Thyroid gland (tissue), 4 donors: ENCODE data around the gene FLOT2. TPM values are rescaled to one million over a fixed set of nuclear protein-coding genes. Genes with fewer than 3 reads are reported as not detected.

Experiments
- DNase-seq, 2 donors: peaks; one replicate each; pipeline ENCODE4 v3.0.0-alpha.2; 2019
- H3K27ac ChIP-seq, 3 donors: fragments of 200-600 bp; sonication (generic); 1 replicate in 2 of 3; 2 replicates in 1 of 3; pipeline ENCODE4 v1.5.1; 2016 to 2019; ENCODE audit warnings: mild to moderate bottlenecking in 1 of 3, moderate library complexity in 1 of 3
- H3K27me3 ChIP-seq: fragments of 200-600 bp; sonication (generic); one replicate; pipeline ENCODE4 v1.5.1; 2019
- H3K36me3 ChIP-seq, 2 donors: fragments of 200-600 bp; sonication (generic); one replicate each; pipeline ENCODE4 v1.5.1; 2016 to 2019
- H3K4me1 ChIP-seq, 2 donors: fragments of 200-600 bp; sonication (generic); one replicate each; pipeline ENCODE4 v1.5.1; 2017 to 2019
- H3K4me3 ChIP-seq, 3 donors: fragments of 200-600 bp; sonication (generic); replicated peaks in 1 of 3; 1 replicate in 2 of 3; 2 replicates in 1 of 3; pipeline ENCODE4 v1.5.1; 2016; ENCODE audit warnings: mild to moderate bottlenecking in 1 of 3
- H3K9me3 ChIP-seq: fragments of 200-600 bp; sonication (generic); one replicate; pipeline ENCODE4 v1.5.1; 2017
- POLR2A ChIP-seq, 2 donors: fragments of 450-650 bp; IDR thresholded peaks; one replicate each; pipeline ENCODE4 v1.6.1; 2017; ENCODE audit warnings: antibody characterized with exemption in 2 of 2, mild to moderate bottlenecking in 2 of 2, moderate library complexity in 1 of 2
- WGBS, 2 donors: methylation state at CpG; one replicate each; pipeline ENCODE4 v1.1.5; 2017; 5-methylcytosine and 5-hydroxymethylcytosine counted together
- intact Hi-C: fragments of 100-400 bp; cut with DNase I; formaldehyde crosslinking; loops from one replicate; pipeline ENCODE4 v1.15.1; 2023
- total RNA-seq, 4 donors: library from RNA; depleted of rRNA; stranded (reverse); fragments of >200 nt; gene quantifications; one replicate each; pipeline ENCODE4 v1.2.3, GENCODE V29; 2016
- TF ChIP-seq, protein P1 (sequence below), 6 experiments: fragments of 200-600 bp in 3 of 6; fragments of 450-650 bp in 3 of 6; sonication (generic) in 3 of 6; IDR thresholded peaks; one replicate each; pipeline ENCODE4 v1.5.1; 2016 to 2019; ENCODE audit warnings: antibody characterized with exemption in 6 of 6, mild to moderate bottlenecking in 2 of 6, inconsistent platforms in 1 of 6, moderate library complexity in 1 of 6

FLOT2 gene
- total RNA-seq, 4 donors from 2014 or later: 55.0 to 75.0 (median 62.7) TPM

DNA sequence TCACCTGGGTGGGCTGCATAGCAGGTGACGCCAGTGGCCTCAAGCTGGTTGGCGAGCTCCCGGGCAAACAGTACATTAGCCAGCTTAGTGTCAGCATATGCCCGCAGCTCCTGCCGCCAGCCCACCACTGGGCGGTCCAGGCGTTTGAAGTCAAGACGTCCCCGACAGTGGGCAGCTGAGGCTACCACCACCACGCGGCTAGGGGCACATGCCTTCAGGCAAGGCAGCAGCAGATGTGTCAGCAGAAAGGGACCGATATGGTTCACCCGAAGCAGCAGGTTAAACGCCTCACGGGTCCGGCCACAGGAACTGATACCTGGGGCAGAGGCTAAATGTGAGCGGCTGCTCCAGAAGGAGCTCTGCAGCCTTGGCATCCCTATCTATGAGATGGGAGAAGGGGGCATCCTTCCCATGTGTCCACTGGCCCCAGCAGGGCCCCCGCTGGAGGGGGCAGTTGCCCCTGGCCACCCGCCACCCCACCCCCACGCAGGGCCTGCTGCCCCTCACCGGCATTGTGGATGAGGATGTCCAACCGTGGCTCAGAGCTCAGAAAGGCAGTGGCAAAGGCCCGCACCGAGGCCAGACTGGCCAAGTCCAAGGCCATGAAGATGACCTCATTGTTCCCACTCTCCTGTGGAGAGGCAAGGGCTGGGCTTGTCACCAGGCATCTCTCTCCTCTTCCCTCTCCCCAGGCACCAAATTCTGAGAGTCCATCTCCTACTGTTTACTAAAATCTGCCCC lies 3.6 kb upstream of the FLOT2 start:
- Histone ChIP-seq H3K4me3 (no peak overlapping the region), H3K4me1 (peaks cover 11 to 33% of the 10 kb centered on the region in 2 donors), H3K9me3 (no peaks in the 10 kb centered on the region), H3K36me3 (peaks cover under 1 to 6% of the 10 kb centered on the region in 2 donors), H3K27me3 (no peaks in the 10 kb centered on the region), H3K27ac (no peak overlapping the region)
- 96 to 98% methylated on average over 11 to 17 of the region's 24 CpGs for WGBS, 2 donors
- no peak for DNase-seq
- intact Hi-C loops: no loop called here
- TF ChIP-seq, protein P1, sequence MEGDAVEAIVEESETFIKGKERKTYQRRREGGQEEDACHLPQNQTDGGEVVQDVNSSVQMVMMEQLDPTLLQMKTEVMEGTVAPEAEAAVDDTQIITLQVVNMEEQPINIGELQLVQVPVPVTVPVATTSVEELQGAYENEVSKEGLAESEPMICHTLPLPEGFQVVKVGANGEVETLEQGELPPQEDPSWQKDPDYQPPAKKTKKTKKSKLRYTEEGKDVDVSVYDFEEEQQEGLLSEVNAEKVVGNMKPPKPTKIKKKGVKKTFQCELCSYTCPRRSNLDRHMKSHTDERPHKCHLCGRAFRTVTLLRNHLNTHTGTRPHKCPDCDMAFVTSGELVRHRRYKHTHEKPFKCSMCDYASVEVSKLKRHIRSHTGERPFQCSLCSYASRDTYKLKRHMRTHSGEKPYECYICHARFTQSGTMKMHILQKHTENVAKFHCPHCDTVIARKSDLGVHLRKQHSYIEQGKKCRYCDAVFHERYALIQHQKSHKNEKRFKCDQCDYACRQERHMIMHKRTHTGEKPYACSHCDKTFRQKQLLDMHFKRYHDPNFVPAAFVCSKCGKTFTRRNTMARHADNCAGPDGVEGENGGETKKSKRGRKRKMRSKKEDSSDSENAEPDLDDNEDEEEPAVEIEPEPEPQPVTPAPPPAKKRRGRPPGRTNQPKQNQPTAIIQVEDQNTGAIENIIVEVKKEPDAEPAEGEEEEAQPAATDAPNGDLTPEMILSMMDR (IDR thresholded peaks at IDR 0.05): no peak
- no peak for TF ChIP-seq POLR2A (IDR thresholded peaks at IDR 0.05)

DNA sequence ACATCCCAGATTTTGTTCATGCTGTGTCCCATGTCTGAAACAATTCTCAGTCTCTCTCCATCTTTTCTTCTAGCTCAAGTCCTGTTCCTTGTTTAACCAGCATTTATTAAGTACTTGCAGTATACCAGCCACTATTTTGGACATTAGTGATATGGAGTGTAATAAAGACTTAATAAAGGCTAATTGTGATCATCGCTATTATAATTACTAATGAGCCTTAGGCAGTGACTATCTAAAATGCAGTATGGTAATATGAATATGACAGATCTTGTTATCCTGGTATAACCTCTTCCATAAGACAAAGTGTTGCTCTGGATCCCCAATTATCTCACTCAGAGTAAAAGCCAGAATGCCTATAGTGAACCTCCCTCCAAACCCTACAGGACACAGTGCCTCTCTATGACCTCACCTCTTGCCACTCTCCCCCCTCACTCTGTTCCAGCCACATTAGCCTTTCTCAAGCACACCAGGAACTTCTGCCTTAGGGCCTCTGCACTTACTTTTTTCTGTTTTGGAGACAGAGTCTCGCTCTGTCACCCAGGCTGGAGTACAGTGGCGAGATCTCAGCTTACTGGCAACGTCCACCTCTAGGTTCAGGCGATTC lies 1.8 kb upstream of the FLOT2 start:
- Histone ChIP-seq H3K4me3 (no peak overlapping the region), H3K9me3 (no peaks in the 10 kb centered on the region), H3K27me3 (no peaks in the 10 kb centered on the region), H3K4me1 (peaks cover 11 to 38% of the 10 kb centered on the region in 2 donors), H3K36me3 (no peaks in the 10 kb centered on the region), H3K27ac (no peak overlapping the region)
- WGBS, 2 donors: 98 to 99% methylated on average over 5 of the region's 5 CpGs
- TF ChIP-seq, protein P1 (IDR thresholded peaks at IDR 0.05): no peak
- TF ChIP-seq POLR2A (IDR thresholded peaks at IDR 0.05): no peak
- intact Hi-C loops: no loop called here
- DNase-seq: no peak

DNA sequence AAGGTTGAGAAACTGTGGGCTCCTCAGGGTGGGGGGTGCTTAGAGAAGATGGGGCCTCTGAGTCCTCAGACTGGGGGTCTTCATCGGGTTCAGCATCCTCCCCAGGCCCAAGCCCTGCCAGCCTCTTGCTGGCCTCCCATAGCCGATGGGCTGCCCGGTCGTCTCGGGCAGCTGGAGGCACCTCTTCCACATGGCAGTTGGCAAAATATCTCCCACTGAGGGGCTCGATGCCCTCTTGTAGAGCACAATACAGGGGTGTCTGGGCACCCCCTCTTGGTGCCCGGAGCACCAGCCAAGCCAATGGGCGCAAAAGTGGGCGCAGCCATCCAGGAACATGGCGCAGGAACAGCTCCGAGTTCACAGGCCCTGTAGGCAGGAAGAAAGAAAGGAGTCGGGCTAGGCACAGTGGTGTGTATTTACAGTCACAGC lies 1.0 kb upstream of the FLOT2 start:
- H3K9me3 ChIP-seq: no peaks in the 10 kb centered on the region
- no peak for TF ChIP-seq POLR2A (IDR thresholded peaks at IDR 0.05)
- TF ChIP-seq, protein P1 (IDR thresholded peaks at IDR 0.05): no peak
- no peak overlapping the region for H3K4me3 ChIP-seq
- intact Hi-C loops: no loop called here
- DNase-seq: no peak
- H3K27ac ChIP-seq: peak overlapping the region in 1 of 3 donors; percentile 80
- H3K36me3 ChIP-seq: no peaks in the 10 kb centered on the region
- WGBS, 2 donors: 88 to 90% methylated on average over 12 of the region's 12 CpGs
- H3K27me3 ChIP-seq: no peaks in the 10 kb centered on the region
- H3K4me1 ChIP-seq: peaks cover 11 to 41% of the 10 kb centered on the region in 2 donors

DNA sequence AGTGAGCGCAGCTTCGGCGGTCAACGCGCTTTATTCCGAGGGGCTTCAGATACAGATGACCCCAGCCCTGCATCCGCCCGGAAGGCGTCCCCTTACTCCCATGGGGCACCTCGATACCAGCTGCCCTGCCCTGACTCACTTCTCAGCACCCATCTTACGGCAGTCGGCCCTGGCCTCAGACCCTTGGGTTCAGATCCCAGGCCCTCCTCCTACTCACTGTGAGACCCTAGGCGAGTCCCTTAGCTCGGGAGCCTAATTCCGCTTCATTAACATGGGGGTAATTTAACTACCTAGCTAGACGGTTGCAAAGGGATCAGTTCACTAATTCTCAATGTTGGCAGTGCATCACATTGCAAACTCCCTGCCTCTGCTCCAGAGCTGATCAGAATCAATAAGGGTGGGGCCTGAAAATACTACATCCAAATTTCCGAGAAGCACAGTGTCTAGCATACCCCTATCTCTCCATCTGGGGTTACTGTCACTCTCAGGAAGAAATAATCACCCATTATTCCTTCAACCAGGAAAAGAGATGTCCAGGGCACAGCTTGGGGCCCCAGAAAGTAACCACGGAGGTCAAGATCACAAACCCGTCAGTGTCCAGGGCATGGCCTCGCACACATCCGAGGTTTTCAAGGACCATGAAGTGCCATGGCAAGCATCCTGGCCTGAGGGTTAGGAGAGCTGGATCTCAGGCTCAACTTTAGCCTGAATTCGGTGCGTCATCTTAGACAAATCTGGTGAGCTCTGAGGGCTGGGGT lies 415 bp upstream of the FLOT2 start:
- Histone ChIP-seq H3K36me3 (no peaks in the 10 kb centered on the region), H3K27me3 (no peaks in the 10 kb centered on the region), H3K4me1 (peaks cover 7 to 35% of the 10 kb centered on the region in 2 donors), H3K9me3 (no peaks in the 10 kb centered on the region), H3K4me3 (peak overlapping the region; percentile 46 to 95 (median 90)), H3K27ac (peak overlapping the region; percentile 72 to 97 (median 80))
- WGBS, 2 donors: 39 to 52% methylated on average over 11 to 14 of the region's 23 CpGs
- intact Hi-C loops: no loop called here
- no peak for DNase-seq
- no peak for TF ChIP-seq POLR2A (IDR thresholded peaks at IDR 0.05)
- TF ChIP-seq, protein P1 (IDR thresholded peaks at IDR 0.05): no peak
